BE2C (cell line): ENCODE results near the gene IPO13.

ENCODE experiments used
- DNase-seq: peaks from one replicate; pipeline ENCODE4 v3.0.0-alpha.2; 2020
- H3K27me3 ChIP-seq: fragments of 250-450 bp; sonication (Bioruptor Pico); 2 replicates; pipeline ENCODE4 v1.5.1; 2020; ENCODE audit warnings: mild to moderate bottlenecking
- H3K36me3 ChIP-seq: fragments of 250-450 bp; sonication (Bioruptor Pico); 2 replicates; pipeline ENCODE4 v1.5.1; 2020; ENCODE audit warnings: mild to moderate bottlenecking
- H3K4me1 ChIP-seq: fragments of 250-450 bp; sonication (Bioruptor Pico); 2 replicates; pipeline ENCODE4 v1.5.1; 2020
- H3K4me3 ChIP-seq: 2 replicates; pipeline ENCODE4 v1.5.1; 2011; ENCODE audit warnings: low read depth, low read length
- H3K9me3 ChIP-seq: fragments of 250-450 bp; sonication (Bioruptor Pico); 2 replicates; pipeline ENCODE4 v1.5.1; 2020
- CTCF ChIP-seq: IDR thresholded peaks from 2 replicates; pipeline ENCODE4 v1.5.1; 2012; ENCODE audit warnings: mild to moderate bottlenecking, low read depth, low read length

The IPO13 gene

GRCh38 chr1:43913666-43914360, 32.9 kb upstream of the IPO13 start:
- Histone ChIP-seq H3K4me1 (no peaks in the 10 kb centered on the region), H3K9me3 (no peaks in the 10 kb centered on the region), H3K27me3 (no peaks in the 10 kb centered on the region), H3K36me3 (no peaks in the 10 kb centered on the region), H3K4me3 (no peak overlapping the region)
- no peak for TF ChIP-seq CTCF
- no peak for DNase-seq

GRCh38 chr1:43914576-43915525, 31.9 kb upstream of the IPO13 start:
- DNase-seq, result no peak
- H3K36me3 ChIP-seq, result no peaks in the 10 kb centered on the region
- H3K4me3 ChIP-seq, result no peak overlapping the region
- no peaks in the 10 kb centered on the region for H3K4me1 ChIP-seq
- no peaks in the 10 kb centered on the region for H3K9me3 ChIP-seq
- TF ChIP-seq CTCF, result no peak
- no peaks in the 10 kb centered on the region for H3K27me3 ChIP-seq

- DNase-seq, result no peak
- no peak for TF ChIP-seq CTCF
- H3K27me3 ChIP-seq, result no peaks in the 10 kb centered on the region
- H3K36me3 ChIP-seq, result no peaks in the 10 kb centered on the region
- H3K4me3 ChIP-seq, result no peak overlapping the region
- no peaks in the 10 kb centered on the region for H3K4me1 ChIP-seq
- no peaks in the 10 kb centered on the region for H3K9me3 ChIP-seq
Observed at GRCh38 chr1:43919906-43920305, 26.8 kb upstream of the IPO13 start.

GRCh38 chr1:43921022-43921421, 25.7 kb upstream of the IPO13 start:
- DNase-seq, result no peak
- Histone ChIP-seq H3K36me3 (no peaks in the 10 kb centered on the region), H3K4me1 (no peaks in the 10 kb centered on the region), H3K9me3 (no peaks in the 10 kb centered on the region), H3K27me3 (no peaks in the 10 kb centered on the region), H3K4me3 (no peak overlapping the region)
- TF ChIP-seq CTCF, result no peak

GRCh38 chr1:43924516-43924915, 22.2 kb upstream of the IPO13 start:
- no peaks in the 10 kb centered on the region for H3K9me3 ChIP-seq
- no peak for TF ChIP-seq CTCF
- H3K27me3 ChIP-seq, result no peaks in the 10 kb centered on the region
- DNase-seq, result no peak
- no peaks in the 10 kb centered on the region for H3K4me1 ChIP-seq
- no peaks in the 10 kb centered on the region for H3K36me3 ChIP-seq
- no peak overlapping the region for H3K4me3 ChIP-seq

- Histone ChIP-seq H3K27me3 (no peaks in the 10 kb centered on the region), H3K4me3 (no peak overlapping the region), H3K4me1 (no peaks in the 10 kb centered on the region), H3K9me3 (no peaks in the 10 kb centered on the region), H3K36me3 (no peaks in the 10 kb centered on the region)
- no peak for DNase-seq
- no peak for TF ChIP-seq CTCF
Observed at GRCh38 chr1:43925846-43926245, 20.9 kb upstream of the IPO13 start.
